GM21360 (cell line): ENCODE measurements around the gene ECE1.
A peak's percentile ranks its signal among the peaks of the same experiment; 100 is the strongest.

Experiments used
- ATAC-seq: cut with Tn5 transposase; IDR thresholded peaks from one replicate; pipeline ENCODE4 v1.9.1; 2021; ENCODE audit warnings: mild to moderate bottlenecking, moderate library complexity; ENCODE audit not compliant: unreplicated experiment

The ECE1 gene

DNA sequence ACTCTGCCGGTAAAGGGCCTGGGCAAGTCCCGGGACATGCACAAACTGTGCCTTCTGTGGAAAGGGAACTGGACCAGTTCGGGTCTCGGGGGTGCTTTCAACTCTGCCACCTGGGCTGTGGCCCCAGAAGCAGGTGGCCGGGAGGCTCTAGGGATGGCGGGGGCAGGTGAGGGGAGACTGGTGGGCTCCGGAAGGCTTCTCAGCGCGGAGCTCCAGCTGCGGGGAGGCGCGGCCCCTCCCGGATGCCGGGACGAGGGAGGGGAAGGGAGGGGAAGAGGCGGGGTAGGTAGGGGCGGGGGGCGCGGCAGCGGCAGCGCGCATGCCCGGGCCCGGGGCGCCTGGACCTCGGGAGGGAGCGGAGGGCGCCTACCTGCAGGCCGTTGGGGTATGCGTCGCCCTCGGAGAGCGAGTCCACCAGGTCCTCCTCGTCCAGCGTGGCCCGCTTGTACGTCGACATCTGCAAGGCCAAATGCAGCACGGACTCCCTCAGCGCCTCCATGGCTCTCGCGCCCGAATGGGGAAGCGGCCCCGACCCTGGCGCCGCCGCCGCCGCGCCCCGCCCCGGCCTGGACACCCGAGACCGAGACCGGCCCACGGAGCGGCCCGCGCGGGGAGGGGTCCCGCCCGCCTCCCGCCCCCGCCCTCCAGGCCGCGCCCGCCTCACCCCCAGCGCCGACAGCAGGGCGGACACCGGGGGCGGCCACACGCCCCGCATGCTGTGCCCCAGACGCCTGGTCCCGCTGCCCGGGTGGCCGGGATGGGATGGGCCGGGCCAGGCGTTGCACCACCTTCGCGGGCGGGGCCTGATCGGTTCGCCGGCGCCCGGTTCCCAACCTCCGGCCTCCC is at the start of gene ECE1:
Gene ECE1, minus strand, starts transcription at position 764 of the 846 bp plus-strand sequence. Its CDS starts 49 bp downstream, at position 715.
- ATAC-seq = no peak

DNA sequence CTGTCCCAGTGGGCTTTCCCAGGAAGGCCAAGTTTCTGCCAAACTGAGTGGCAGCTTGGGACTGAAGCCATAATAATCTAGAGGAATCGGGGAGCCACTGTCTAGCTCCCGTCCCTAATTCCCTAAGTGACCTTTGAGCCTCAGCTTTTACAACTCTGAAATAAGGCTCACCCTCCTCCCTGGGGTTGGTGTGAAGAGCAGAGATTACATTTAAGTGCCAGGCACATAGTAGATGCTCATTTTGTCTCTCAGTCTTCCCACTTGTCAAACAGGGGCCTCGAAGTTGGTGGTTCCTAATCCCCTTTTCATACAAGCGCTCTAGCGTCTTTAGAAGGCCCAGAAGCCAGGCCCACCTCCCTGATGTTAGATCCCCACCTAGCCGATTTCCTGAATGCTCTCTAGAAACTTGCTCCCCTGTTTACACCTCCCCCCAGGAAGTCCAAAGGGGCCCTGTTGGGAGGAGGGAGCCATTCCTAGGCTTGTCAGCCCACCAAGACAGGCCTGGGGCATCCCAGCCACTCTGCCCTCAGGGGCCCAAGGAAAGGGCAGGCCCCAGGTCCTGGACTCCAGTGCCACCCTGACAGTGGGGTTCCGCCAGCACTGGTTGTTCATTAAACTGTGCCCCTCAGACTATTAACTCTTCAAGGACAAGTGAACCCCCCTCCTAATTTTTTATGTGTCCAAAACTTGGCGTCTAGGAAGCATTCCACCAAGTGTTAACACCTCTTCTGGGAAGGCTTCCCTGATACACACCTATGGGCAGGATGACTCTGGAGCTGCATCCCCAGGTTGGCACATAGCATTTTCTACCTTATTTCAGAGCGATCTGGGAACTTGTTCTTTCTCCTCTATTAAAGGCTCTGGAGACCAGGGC is 49.3 kb upstream of the ECE1 start:
- ATAC-seq = no peak

GRCh38 chr1:21338573-21339355 is 48.5 kb upstream of the ECE1 start:
- no peak for ATAC-seq

DNA sequence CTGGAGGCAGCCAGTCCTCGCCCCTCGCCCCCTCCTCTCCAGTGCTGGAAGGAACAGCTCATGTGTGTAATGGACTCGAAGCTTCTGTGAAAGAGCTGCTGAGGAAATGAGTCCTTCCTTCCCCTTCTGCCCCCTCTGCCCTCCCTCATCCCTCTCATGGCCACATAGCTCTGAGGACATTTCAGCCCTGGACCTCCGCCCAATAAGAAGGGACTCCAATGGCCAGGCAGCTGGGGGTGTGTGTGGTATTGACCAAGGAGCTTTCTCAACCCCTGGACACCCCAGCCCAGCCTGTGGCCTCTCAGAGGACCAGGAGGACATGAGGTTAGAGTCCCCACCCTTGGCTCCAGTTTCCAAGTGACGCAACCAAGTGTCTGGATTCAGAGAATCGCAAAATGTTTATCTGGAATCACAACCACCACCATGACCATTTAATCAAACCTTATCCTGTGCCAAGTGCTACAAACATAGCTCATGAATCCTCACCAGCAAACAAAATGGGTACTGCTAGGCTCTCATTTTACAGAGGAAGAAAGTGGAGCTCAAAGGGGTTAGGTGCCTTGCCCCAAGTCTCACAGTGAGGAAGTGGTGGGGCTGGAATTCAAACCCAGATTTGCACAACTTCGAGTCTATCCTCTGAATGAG is 47.8 kb upstream of the ECE1 start:
- no peak for ATAC-seq

DNA sequence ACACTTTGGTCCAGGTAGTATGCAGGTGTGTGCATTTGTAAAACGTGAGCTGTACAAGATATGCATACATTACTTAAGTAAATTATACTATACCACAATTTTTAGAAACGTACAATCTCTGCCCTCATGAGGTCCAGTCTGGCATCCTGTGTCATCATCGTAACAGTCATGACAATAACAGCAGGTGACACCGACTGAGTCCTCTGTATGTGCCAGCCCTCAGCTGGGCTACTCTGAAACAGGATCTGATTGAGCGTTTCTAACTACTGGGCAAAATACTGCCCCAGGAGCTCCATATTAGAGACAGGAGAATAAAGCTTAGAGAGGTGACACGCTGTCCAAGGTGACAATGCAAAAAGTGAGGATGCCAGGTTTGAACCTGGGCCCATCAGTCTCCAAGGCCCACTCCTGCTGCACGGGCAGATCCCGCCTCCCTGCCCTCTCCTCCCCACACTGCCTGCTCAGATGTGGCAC is 47.2 kb upstream of the ECE1 start:
- no peak for ATAC-seq

DNA sequence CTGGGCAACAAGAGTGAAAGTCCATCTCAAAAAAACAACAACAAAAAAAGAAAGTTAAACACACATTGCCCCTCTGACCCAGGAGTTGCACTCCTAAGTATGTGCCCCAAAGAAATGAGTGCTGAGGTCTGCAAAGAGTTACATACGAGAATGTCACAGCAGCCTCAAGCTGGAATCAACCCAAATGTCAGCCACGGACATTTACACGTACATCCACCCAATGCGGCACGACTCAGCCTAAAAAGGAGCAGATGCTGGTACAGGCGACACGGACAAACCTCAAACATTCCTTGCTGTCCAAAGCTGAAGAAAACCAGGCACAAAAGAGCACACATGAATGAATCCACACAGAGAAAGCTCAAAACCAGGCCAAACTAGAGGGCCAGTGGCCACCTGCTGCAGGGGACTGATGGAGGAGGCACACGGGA is 46.8 kb upstream of the ECE1 start:
- no peak for ATAC-seq

GRCh38 chr1:21335750-21336224 is 45.5 kb upstream of the ECE1 start:
- no peak for ATAC-seq

DNA sequence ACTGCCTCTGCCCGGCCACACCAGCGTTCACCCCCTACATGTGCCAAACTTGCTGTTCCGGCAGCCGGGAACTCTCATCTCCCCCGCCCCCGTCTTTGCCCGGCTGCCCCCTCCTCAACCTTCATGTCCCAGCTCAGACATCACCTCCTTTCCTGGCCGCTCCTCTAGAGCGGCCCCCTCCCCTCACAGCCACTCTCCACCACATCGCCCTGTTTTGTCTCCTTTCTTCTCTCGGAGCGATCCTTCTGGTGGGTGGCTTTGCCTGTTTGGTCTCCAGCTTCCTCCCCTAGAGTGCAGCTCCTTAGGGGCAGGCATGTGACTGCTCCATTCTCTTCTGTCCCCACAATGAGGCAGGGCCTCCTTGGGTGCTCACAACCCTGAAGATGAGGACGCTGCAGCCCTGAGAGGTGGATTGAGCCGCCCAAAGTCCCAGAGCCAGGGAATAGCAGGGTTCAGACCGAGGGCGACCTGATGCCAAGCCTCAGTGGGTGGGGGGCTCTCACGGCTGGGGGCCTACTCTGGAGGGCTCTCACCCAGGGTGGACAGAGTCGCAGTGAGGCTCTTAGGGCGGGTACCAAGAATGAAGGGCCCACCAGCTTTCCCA is 44.9 kb upstream of the ECE1 start:
- ATAC-seq = no peak

GRCh38 chr1:21334214-21335087 is 44.2 kb upstream of the ECE1 start:
- peak; percentile 53 for ATAC-seq

DNA sequence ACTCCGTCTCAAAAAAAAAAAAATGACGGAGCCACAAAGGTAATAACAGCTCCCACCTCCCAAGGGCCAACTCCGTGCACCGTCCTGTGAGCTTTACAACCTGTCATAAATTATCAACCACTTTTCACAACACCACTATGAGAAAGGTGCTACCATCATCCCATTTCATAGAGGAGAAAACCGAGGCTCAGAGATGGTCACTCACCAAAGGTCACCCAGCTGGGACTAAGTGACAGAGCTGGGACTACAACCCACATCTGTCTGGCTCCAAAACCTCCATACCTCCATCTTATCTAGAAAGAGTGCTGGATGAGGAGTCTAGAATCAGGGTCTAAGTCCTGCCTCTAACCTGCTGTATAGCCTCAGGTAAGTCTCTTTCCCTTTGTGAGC is 43.6 kb upstream of the ECE1 start:
- no peak for ATAC-seq

DNA sequence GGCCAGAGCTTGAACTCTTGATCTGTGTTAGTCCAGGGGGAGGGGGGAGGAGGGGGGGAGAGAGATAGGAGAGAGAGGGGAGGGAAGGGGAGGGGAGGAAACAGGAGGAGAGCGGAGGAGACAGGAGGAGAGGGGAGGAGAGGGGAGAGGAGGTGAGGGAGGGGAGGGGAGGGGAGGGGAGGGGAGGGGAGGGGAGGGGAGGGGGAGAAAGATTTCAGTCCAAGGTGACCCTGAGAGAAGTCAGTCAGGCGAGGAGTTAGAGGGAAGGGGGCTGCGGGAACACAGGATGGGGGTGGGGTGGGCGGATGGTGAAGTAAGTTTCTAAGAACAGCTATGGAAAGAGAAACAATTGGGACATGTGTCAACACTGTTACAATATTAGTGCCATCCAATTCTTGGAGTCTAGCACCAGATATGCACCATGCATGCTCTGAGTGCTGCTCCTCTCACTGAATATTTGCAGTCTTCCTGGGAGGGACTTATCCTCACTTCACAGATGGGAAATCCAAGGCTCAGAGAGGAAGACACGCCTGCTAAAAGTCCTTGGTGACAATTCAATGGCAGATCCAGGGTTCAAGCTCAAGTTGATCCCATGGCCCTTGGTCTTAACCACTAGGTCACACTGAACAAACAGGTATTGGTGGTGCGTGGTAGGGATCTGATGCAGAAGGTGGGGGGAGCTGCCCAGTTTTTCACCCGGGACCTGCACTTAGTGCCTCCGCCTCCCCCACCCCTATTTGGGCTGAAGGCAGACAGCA is 42.5 kb upstream of the ECE1 start:
- ATAC-seq = no peak

- ATAC-seq = no peak
Observed at GRCh38 chr1:21331752-21332478, 41.7 kb upstream of the ECE1 start.

- ATAC-seq = no peak
Observed at GRCh38 chr1:21330544-21330943, 40.3 kb upstream of the ECE1 start.

- ATAC-seq = no peak
Observed at GRCh38 chr1:21329209-21329844, 39.1 kb upstream of the ECE1 start.

DNA sequence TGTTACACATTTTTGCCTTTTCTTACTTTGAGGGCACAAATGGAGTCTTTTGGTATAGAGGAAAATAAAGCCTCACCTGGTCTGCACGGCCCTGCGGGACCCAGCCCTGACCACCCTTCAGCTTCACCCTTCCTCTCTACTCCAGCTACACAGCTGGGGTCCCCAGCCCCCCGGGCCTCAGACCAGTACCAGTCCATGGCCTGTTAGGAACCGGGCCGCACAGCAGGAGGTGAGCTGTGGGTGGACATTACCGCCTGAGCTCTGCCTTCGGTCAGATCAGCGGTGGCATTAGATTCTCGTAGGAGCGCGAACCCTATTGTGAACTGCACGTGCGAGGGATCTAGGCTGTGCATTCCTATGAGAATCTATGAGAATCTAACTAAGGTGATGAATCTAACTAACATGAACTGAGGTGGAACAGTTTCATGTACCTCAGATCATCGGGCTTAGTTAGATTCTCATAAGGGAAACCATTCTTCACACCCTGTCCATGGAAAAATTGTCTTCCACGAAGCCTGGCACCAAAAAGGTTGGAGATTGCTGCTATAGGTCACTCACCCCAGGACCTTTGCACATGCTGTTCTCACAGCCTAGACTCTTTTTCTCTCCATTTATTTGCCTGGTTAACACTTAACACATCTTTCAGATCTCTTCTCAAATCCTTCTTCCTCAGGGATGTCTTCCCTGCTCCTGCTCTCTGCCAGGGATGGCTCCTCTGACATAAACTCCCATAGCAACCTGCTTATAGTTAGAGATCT is 37.5 kb upstream of the ECE1 start:
- ATAC-seq = no peak

DNA sequence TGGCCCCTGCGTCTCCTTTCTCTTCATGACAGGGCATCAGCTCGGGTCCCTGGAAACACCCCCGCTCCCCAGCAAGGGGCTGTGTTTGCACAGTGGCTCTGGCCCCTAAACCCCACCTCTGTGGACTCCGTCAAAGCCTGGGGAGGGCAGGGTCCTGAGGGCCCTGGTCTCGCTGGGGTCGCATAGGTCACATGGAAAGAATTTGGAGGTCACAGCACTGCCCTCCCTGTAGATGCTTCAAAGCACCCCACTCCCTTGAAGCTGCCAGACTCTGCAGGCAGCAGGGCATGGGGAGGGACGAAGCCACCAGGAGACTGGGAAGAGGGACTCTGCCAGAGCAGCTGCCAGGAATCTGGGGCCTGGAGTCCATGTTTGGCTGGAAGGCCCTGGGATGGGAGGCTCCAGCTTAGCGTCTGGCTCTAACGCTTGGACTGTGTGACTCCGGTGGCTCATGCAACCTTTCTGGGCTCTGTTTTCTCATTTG is 36.6 kb upstream of the ECE1 start:
- no peak for ATAC-seq
